Bronchial epithelial cell (primary cell): ENCODE results near the gene ZNF655. TPM values are rescaled to one million over a fixed set of nuclear protein-coding genes. Genes with fewer than 3 reads are reported as not detected.
A peak's percentile ranks its signal among the peaks of the same experiment; 100 is the strongest.

Experiments used
- DNase-seq: peaks from one replicate; pipeline ENCODE4 v3.0.0-alpha.2; 2010; ENCODE audit warnings: low read depth
- FAIRE-seq: peaks from 2 replicates; lab custom pipeline; 2011; peaks lifted over from hg19 to GRCh38; lab: Jason Lieb, UNC
- H3K27me3 ChIP-seq: 2 replicates; pipeline ENCODE4 v1.5.1; 2011; ENCODE audit warnings: low read length; ENCODE audit not compliant: control insufficient read depth, insufficient read depth
- H3K36me3 ChIP-seq: 2 replicates; pipeline ENCODE4 v1.5.1; 2011; ENCODE audit warnings: low read length; ENCODE audit not compliant: control insufficient read depth, insufficient read depth
- H3K4me3 ChIP-seq: 2 replicates; pipeline ENCODE4 v1.5.1; 2011; ENCODE audit warnings: mild to moderate bottlenecking, low read depth, low read length, control low read depth
- CTCF ChIP-seq: IDR thresholded peaks from 2 replicates; pipeline ENCODE4 v1.5.1; 2011; ENCODE audit warnings: mild to moderate bottlenecking, moderate library complexity, low read length, control low read depth, inconsistent platforms; ENCODE audit not compliant: insufficient read depth, severe bottlenecking
- total RNA-seq: library from RNA; depleted of rRNA; stranded (reverse); fragments of >200 nt; gene quantifications from 2 replicates; pipeline ENCODE4 v1.2.1, GENCODE V29; 2014

ZNF655 gene
- total RNA-seq, 1 donor from 2014 or later: 51.1 TPM

- no peak for FAIRE-seq
- peaks cover 8% of the 10 kb centered on the region for H3K36me3 ChIP-seq
- TF ChIP-seq CTCF: no peak
- no peaks in the 10 kb centered on the region for H3K27me3 ChIP-seq
- no peak overlapping the region for H3K4me3 ChIP-seq
- DNase-seq: no peak
Measured at GRCh38 chr7:99535667-99536066, 22.8 kb upstream of the ZNF655 start.

GRCh38 chr7:99539213-99539811, 19.1 kb upstream of the ZNF655 start:
- DNase-seq: no peak
- no peaks in the 10 kb centered on the region for H3K27me3 ChIP-seq
- no peaks in the 10 kb centered on the region for H3K36me3 ChIP-seq
- no peak for TF ChIP-seq CTCF
- no peak for FAIRE-seq
- no peak overlapping the region for H3K4me3 ChIP-seq

GRCh38 chr7:99540542-99540941, 17.9 kb upstream of the ZNF655 start:
- TF ChIP-seq CTCF: no peak
- Histone ChIP-seq H3K36me3 (no peaks in the 10 kb centered on the region), H3K27me3 (no peaks in the 10 kb centered on the region), H3K4me3 (no peak overlapping the region)
- no peak for DNase-seq
- peak; percentile 70 for FAIRE-seq

- FAIRE-seq (no peak), DNase-seq (no peak)
- no peak for TF ChIP-seq CTCF
Measured at GRCh38 chr7:99541212-99541611, 17.2 kb upstream of the ZNF655 start.

GRCh38 chr7:99543081-99543671, 15.3 kb upstream of the ZNF655 start:
- TF ChIP-seq CTCF: no peak
- no peak for FAIRE-seq
- Histone ChIP-seq H3K36me3 (no peaks in the 10 kb centered on the region), H3K27me3 (no peaks in the 10 kb centered on the region), H3K4me3 (no peak overlapping the region)
- DNase-seq: no peak

More at GRCh38 chr7:99541212-99541611, 17.2 kb upstream of the ZNF655 start:
- H3K36me3 ChIP-seq: no peaks in the 10 kb centered on the region
- H3K27me3 ChIP-seq: no peaks in the 10 kb centered on the region
- H3K4me3 ChIP-seq: no peak overlapping the region
